ENCODE measurements around the gene G6PD. TPM values are rescaled to one million over a fixed set of nuclear protein-coding genes. Genes with fewer than 3 reads are reported as not detected.

Gene G6PD
- total and polyA plus RNA-seq, 2 donors (not counting 3 experiments of a cell fraction or from before 2014, with no cell fraction given) = 155 to 159 TPM

GRCh38 chrX:154483325-154483724 is 63.3 kb downstream of the G6PD start:
- FAIRE-seq = no peak
- intact Hi-C loops (cut with micrococcal nuclease) = no loop called here
- no peak overlapping the region for H3K4me3 ChIP-seq (replicated peaks in 1 of 3; ENCODE audit: insufficient read depth in 1 of 3, low read depth in 1 of 3, low read length in 3 of 3)
- no peak overlapping the region for H3K27ac ChIP-seq (ENCODE audit: insufficient read depth, low read depth, low read length)
- dilution Hi-C loops (cut with MboI; ENCODE audit: extremely low pct_ligation_motif_present, low sequenced_read_pairs) = no loop called here
- ChIA-PET POLR2A (no interaction called here), CTCF (no interaction called here)
- H3K4me1 ChIP-seq (ENCODE audit: control insufficient read depth, extremely low read depth, insufficient read depth, low read length) = peaks cover 8% of the 10 kb centered on the region
- no TSS peak for BruUV-seq (replicated peaks)
- H3K36me3 ChIP-seq (ENCODE audit: control insufficient read depth in 2 of 2, extremely low read depth in 1 of 2, insufficient read depth in 2 of 2, low read length in 2 of 2) = no peaks in the 10 kb centered on the region
- peaks cover 10% of the 10 kb centered on the region for H3K79me2 ChIP-seq (ENCODE audit: control insufficient read depth, insufficient read depth, low read length)
- no peaks in the 10 kb centered on the region for H3K27me3 ChIP-seq (ENCODE audit: control insufficient read depth in 2 of 2, insufficient read depth in 2 of 2, low read length in 2 of 2)
- H2AFZ ChIP-seq (ENCODE audit: low read depth, low read length) = no peak overlapping the region
- no peaks in the 10 kb centered on the region for H3K9me1 ChIP-seq (replicated peaks; ENCODE audit: control insufficient read depth, extremely low read depth, insufficient read depth, low read length)
- no peaks in the 10 kb centered on the region for H3K9me3 ChIP-seq (replicated peaks; ENCODE audit: control insufficient read depth, insufficient read depth, low read length)
- H3K9ac ChIP-seq (replicated peaks; ENCODE audit: extremely low read depth, insufficient read depth, low read length) = no peak overlapping the region
- H3K4me2 ChIP-seq (ENCODE audit: insufficient read depth, low read length) = no peak overlapping the region
- no peaks in the 10 kb centered on the region for H4K20me1 ChIP-seq (replicated peaks; ENCODE audit: control insufficient read depth, extremely low read depth, insufficient read depth, low read length)
- no peak for TF ChIP-seq MYC (IDR thresholded peaks at IDR 0.05; ENCODE audit: low read depth, low read length)
- TF ChIP-seq EZH2 (IDR thresholded peaks at IDR 0.05; ENCODE audit: borderline replicate concordance, low read depth, low read length, severe bottlenecking) = no peak
- TF ChIP-seq GATA2 (IDR thresholded peaks at IDR 0.05; ENCODE audit: insufficient read depth, insufficient read length, low read depth, low read length) = no peak
- no peak for TF ChIP-seq JUN (IDR thresholded peaks at IDR 0.05; ENCODE audit: borderline replicate concordance, insufficient read depth, insufficient read length, low read depth)
- DNase-seq (ENCODE audit: low read depth, low spot score) = no peak

DNA sequence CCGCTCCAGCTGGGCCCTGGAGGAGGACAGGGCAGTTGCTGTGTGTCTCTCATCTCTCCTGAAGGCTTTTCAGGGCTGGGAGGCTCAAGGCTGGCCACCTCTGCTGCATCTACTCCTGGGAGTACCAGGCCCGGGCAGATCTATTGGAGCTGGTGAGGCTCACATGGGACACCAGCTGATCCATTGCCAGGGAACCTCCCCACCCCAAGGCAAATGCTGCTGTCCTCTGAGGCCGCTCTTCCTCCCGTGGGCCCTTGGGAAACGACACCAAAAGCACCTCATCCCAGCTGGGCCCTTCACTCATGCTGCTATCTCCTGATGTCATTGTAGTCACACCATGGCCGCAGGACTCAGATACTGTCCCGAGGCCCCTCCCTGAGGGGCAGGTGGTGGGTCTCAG is 63.9 kb downstream of the G6PD start:
- H3K4me1 ChIP-seq (ENCODE audit: control insufficient read depth, extremely low read depth, insufficient read depth, low read length) = peaks cover 12% of the 10 kb centered on the region
- H3K79me2 ChIP-seq (ENCODE audit: control insufficient read depth, insufficient read depth, low read length) = peaks cover 10% of the 10 kb centered on the region
- no peak overlapping the region for H3K9ac ChIP-seq (replicated peaks; ENCODE audit: extremely low read depth, insufficient read depth, low read length)
- no peak for FAIRE-seq
- H3K4me3 ChIP-seq (replicated peaks in 1 of 3; ENCODE audit: insufficient read depth in 1 of 3, low read depth in 1 of 3, low read length in 3 of 3) = no peak overlapping the region
- no peak for TF ChIP-seq CTCF (IDR thresholded peaks at IDR 0.05; ENCODE audit: extremely low read depth in 1 of 2, insufficient read depth in 1 of 2, low read depth in 1 of 2, low read length in 2 of 2)
- no peak for TF ChIP-seq MAX (IDR thresholded peaks at IDR 0.05; ENCODE audit: insufficient read depth, insufficient read length)
- no peak for TF ChIP-seq JUN (IDR thresholded peaks at IDR 0.05; ENCODE audit: borderline replicate concordance, insufficient read depth, insufficient read length, low read depth)
- TF ChIP-seq GATA2 (IDR thresholded peaks at IDR 0.05; ENCODE audit: insufficient read depth, insufficient read length, low read depth, low read length) = no peak
- no peak for TF ChIP-seq FOS (IDR thresholded peaks at IDR 0.05; ENCODE audit: borderline replicate concordance, insufficient read depth, low read length)
- TF ChIP-seq EZH2 (IDR thresholded peaks at IDR 0.05; ENCODE audit: borderline replicate concordance, low read depth, low read length, severe bottlenecking) = no peak
- TF ChIP-seq POLR2AphosphoS5 (IDR thresholded peaks at IDR 0.05; ENCODE audit: insufficient read depth, low read depth, low read length) = no peak
- TF ChIP-seq POLR2A (IDR thresholded peaks at IDR 0.05; ENCODE audit: low read depth, low read length) = no peak
- no peak for TF ChIP-seq MYC (IDR thresholded peaks at IDR 0.05; ENCODE audit: low read depth, low read length)
- dilution Hi-C loops (cut with MboI; ENCODE audit: extremely low pct_ligation_motif_present, low sequenced_read_pairs) (no loop called here), intact Hi-C loops (cut with micrococcal nuclease) (no loop called here)
- ChIA-PET POLR2A (no interaction called here), CTCF (interaction anchor here (1.4 kb wide), 1 partner anchor 8 kb away, joined by 3 read pairs; no protein-coding TSS in a partner anchor)
- H3K9me1 ChIP-seq (replicated peaks; ENCODE audit: control insufficient read depth, extremely low read depth, insufficient read depth, low read length) = no peaks in the 10 kb centered on the region
- no peak for DNase-seq (ENCODE audit: low read depth, low spot score)
- no peaks in the 10 kb centered on the region for H3K27me3 ChIP-seq (ENCODE audit: control insufficient read depth in 2 of 2, insufficient read depth in 2 of 2, low read length in 2 of 2)
- H2AFZ ChIP-seq (ENCODE audit: low read depth, low read length) = no peak overlapping the region
- no peaks in the 10 kb centered on the region for H4K20me1 ChIP-seq (replicated peaks; ENCODE audit: control insufficient read depth, extremely low read depth, insufficient read depth, low read length)
- no peaks in the 10 kb centered on the region for H3K36me3 ChIP-seq (ENCODE audit: control insufficient read depth in 2 of 2, extremely low read depth in 1 of 2, insufficient read depth in 2 of 2, low read length in 2 of 2)
- H3K9me3 ChIP-seq (replicated peaks; ENCODE audit: control insufficient read depth, insufficient read depth, low read length) = no peaks in the 10 kb centered on the region
- no peak overlapping the region for H3K4me2 ChIP-seq (ENCODE audit: insufficient read depth, low read length)
- no peak overlapping the region for H3K27ac ChIP-seq (ENCODE audit: insufficient read depth, low read depth, low read length)
- BruUV-seq (replicated peaks) = no TSS peak
